IPS-18c (cell line): ENCODE data around the gene FAM76B.
"Not testable (repeated sequence)": the region's sequence is repeated elsewhere in the genome, so short reads cannot be mapped to it uniquely, and the experiment has no call there.

Experiments
- H3K4me3 ChIP-seq: 2 replicates; pipeline ENCODE4 v1.7.0; 2013; ENCODE audit warnings: low read depth, mild to moderate bottlenecking, low read length, moderate library complexity; ENCODE audit not compliant: insufficient read depth
- H3K9me3 ChIP-seq: one replicate; pipeline ENCODE4 v1.6.1; 2013; ENCODE audit warnings: mild to moderate bottlenecking, low read length, moderate library complexity; ENCODE audit not compliant: control insufficient read depth, insufficient read depth

FAM76B gene

DNA sequence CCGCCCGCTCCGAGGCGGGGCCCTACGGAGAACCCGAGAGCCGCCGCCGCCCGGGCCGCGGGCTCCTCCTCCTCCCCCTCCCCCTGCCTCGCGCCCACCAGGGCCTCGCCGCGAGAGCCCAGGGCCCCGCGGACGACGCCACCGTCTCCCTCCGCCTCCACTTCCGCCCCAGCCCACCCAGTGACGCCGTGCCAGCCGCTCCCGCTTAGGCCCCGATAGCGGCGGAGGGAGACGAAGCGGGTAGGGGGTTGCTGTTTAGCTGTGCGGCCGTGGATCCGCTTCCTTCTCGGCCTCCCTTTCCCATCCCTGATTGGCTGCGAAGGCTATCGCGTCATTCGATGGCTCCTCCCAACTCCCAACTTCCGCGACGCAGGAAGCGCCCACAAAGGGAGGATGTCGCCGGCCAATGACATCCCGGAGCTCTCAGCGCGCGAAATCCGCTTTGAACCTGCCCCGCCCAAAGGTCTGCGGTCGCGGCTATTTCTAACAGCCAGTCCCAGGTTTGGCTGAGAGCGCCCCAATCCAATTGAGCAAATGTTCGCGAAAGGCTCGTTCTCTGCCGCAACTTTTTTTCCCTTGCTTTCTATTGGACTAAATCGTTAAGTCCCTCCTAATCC, at the start of gene FAM76B:
Gene FAM76B (minus strand): TSS at position 277 of the 617 bp plus-strand sequence. CDS start 304 bp downstream, outside the sequence.
- Histone ChIP-seq H3K9me3 (no peaks in the 10 kb centered on the region), H3K4me3 (peak within 1 kb of the TSS; percentile 98)

DNA sequence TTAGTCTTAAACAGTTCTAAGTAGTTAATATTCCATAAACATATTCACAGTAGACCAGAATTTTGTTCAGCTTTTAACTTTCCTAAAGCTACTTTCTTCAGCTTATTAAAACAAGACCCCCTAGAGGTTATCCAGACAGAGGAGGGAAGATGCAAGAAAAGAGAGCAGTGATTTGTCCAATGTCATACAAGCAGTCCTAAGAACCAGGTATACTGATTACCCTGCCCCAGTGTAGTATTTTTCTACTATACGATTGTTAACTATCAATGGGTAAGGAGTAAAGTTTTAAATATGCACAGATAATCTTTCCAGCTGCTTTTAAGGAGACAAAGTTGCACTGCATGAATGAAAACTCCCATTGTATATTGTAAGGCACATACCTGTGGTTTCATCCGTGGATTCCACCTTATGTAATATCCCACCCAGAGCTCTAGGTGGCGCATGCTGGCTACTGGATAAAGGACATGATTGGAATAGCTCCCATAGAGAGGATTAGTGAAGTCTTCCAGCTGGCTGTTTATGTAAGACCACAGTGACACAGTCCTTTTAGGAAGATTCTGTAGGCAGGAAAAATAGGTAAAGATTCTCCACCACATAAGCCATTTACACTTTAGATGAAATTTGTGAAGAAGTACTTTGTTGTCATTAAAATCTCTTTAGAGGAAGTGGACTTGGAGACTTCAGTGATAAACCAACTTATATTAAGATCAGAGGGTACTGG, 46.3 kb upstream of the FAM76B start:
- H3K4me3 ChIP-seq = no peak overlapping the region

DNA sequence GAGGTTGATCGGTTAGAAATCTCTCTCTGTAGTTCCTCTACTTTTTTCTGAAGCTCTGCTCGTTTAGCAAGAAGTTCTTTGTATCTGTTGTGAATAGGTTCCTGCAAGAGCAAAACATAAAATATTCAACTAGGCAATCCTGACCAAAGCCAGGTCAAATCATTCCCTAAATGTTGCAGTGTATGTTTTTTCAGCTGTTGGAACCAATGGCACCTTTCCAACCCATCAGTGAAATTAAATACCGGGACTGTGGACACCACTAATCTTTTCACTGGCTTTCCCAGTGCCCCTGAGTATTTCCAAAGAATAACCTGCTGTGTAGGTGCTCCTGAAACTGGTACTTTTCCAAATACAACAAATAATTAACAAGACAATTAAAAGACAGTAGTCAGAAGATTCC, 45.8 kb upstream of the FAM76B start:
- Histone ChIP-seq H3K4me3 (no peak overlapping the region), H3K9me3 (no peaks in the 10 kb centered on the region)

More for the DNA sequence above, 46.3 kb upstream of the FAM76B start:
- no peaks in the 10 kb centered on the region for H3K9me3 ChIP-seq

DNA sequence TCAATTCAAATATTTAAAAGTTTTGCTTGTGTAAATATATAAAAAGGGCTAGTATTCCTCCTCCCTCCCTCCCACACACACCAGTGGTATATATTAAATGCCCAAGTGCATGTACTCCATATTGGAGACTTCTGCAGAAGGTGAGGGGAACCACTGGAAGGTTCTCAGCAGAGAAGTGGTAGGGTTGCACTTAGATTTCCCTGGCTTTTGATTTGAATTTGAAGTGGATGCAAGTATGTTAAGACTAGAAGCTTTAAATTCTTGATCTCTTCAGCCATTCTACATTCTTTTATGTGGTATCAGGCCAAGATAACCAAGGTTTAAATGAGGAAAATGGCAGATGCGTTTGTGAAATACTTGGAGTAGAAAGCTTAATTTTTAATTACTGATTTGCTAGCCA, 43.8 kb upstream of the FAM76B start:
- no peaks in the 10 kb centered on the region for H3K9me3 ChIP-seq
- H3K4me3 ChIP-seq = no peak overlapping the region

DNA sequence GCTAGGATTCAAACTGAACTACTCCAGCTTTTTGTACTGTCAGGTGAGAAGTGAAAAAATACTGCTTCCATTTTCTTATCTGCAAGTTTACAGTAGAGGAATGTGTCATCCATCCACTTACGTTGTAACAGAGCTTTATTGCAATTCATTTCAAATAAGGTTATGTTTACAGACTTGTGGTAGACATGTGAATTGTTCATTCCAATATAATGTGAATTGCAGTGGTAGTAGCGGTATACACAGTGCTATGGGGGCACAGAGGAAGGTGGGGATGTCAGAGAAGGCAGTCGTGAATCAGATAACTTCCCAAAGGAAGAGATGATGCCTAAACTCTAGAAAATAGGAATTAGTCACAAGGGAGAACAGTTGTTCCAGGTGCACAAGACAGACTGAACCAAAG, 43.2 kb upstream of the FAM76B start:
- H3K4me3 ChIP-seq = no peak overlapping the region
- no peaks in the 10 kb centered on the region for H3K9me3 ChIP-seq

DNA sequence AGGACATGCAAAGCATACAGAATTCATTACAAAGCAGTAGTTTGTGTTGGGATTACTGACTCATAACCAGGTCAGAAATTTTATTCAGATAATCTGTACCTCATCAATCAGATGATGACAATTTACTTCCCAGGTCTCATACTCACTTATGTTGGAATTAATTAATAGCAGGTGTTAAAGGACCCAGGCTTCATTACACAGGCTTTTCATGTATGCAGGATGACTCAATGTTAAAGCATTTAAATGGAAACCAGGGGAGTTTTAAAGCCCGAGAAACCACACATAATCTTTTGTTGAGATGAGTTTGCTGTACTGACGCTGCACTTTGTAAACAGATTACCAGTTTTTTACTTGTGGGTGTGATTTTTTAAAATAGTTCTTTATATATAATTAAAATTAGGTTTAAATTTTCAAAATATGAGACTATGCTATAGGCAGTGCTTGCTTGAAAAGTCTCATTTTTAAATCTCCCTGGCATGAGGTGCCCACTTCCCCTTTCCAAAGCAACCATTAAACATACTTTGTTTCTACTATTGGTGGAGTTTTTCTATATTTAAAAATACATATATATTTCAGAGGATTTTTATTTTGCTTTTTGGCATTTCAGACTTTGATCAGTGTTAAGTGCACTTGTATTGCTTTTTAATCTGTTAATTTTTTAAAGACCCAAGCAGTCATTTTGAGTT, 41.8 kb upstream of the FAM76B start:
- no peaks in the 10 kb centered on the region for H3K9me3 ChIP-seq
- no peak overlapping the region for H3K4me3 ChIP-seq

DNA sequence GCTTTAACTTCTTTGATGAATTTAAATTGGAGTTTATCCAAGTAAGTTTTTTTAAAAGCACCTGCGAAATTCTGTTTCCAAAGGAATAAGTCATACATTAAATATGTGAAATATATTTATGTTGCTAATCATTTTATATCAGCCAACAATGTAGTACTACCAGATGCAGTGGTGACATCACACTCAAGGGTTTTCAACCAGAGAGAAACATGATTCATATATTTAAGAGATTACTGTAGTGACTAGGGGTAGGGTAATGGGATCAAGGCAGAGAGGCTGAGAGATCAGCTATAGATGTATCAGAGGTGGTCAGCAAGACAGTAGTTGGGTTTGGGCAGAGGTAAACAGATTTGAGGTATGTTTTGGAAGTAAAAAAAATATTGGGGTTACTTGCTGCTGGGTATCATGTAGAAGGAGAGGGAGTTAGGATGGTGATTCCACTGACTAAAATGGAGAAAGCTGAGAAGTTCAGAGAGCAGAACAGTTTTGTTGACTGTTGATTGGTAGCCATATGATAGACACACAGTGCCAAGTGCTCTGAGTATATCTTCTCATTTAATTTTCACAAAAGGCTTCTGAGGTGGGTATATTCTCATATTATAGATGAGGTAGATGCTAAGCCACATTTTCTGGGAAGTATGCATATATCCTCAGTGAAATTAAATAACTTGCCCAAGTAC, 40.1 kb upstream of the FAM76B start:
- Histone ChIP-seq H3K4me3 (no peak overlapping the region), H3K9me3 (no peaks in the 10 kb centered on the region)

DNA sequence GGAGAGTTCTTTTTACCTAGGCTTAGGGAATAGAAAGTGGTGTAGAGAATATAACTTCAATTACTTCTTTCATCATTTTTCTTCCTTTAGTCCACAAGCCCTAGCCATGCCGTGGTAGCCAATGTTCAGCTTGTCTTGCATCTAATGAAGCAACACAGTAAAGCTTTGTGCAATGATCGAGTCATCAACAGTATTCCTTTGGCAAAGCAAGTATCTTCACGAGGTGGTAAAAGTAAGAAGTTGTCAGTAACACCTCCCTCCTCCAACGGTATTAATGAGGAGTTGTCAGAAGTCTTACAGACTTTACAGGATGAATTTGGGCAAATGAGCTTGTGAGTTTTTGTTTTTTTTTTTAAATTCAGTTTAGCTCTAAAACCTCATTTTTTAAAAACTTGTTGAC, 38.1 kb upstream of the FAM76B start:
- Histone ChIP-seq H3K9me3 (no peaks in the 10 kb centered on the region), H3K4me3 (no peak overlapping the region)

DNA sequence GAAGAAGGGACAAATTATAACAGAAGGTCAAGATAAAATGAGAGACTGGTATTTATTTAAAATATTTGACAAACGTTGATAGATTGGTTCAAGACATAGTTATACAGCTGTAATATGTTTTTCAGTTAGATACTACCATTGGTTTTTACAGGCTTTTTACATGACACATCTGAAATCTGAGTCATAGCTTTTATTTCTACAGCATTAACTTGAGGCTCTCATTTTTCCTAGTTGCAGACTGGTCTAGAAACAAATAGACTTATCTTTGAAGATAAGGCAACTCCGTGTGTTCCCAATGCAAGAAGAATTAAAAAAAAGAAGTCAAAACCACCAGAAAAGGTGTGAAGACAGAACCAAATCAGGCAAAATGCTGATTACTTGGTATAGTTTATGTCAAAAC, 32.1 kb upstream of the FAM76B start:
- H3K9me3 ChIP-seq = no peaks in the 10 kb centered on the region
- no peak overlapping the region for H3K4me3 ChIP-seq

DNA sequence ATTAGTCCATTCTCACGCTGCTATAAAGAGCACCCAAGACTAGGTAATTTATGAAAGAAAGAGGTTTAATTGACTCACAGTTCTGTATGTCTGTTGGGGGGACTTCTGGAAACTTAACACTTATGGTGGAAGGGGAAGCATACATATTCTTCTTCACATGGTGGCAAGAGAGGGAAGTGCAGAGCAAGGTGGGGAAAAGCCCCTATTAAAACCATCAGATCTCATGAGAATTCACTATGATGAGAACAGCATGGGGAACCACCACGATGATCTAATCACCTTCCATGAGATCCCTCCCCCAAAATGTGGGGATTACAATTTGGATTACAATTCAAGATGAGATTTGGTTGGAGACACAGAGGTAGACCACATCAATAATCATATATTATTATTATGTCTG, 26.5 kb upstream of the FAM76B start:
- Histone ChIP-seq H3K4me3 (no peak overlapping the region), H3K9me3 (no peaks in the 10 kb centered on the region)

DNA sequence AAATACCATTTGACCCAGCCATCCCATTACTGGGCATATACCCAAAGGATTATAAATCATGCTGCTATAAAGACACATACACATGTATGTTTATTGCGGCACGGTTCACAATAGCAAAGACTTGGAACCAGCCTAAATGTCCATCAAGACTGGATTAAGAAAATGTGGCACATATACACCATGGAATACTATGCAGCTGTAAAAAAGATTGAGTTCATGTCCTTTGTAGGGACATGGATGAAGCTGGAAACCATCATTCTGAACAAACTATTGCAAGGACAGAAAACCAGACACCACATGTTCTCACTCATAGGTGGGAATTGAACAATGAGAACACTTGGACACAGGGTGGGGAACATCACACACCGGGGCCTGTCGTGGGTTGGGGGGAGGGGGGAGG, 21.5 kb upstream of the FAM76B start:
- not testable (repeated sequence) for H3K9me3 ChIP-seq, H3K4me3 ChIP-seq

DNA sequence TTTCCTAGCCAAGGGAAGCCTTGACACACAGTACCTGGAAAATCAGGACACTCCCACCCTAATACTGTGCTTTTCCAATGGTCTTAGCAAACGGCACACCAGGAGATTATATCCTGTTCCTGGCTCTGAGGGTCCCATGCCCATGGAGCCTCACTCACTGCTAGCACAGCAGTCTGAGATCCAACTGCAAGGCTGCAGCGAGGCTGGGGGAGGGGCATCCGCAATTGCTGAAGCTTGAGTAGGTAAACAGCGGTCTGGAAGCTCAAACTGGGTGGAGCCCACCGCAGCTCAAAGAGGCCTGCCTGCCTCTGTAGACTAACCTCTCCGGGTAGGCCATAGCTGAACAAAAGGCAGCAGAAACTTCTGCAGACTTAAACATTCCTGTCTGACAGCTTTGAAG, 16.9 kb upstream of the FAM76B start:
- H3K4me3 ChIP-seq, H3K9me3 ChIP-seq: not testable (repeated sequence)

DNA sequence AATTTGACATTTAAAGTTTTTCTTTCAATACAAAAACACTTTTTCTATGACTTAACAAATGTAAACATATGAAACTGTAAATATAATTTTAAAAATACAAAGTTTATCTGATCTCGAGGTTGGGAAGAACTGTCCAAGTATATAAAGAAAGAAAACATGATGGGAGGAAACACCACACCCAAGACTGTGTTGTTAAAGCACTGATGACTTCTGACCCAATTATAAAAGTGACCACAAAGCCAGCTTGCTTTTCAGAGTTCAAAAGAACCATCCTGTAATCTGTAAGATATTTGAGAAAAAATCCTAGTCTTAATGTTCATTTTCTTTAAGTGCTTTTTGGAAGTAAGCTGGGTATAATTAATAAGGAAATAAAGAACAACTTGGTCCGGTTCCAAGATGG, 16.3 kb upstream of the FAM76B start:
- H3K4me3 ChIP-seq = no peak overlapping the region
- peaks cover 3% of the 10 kb centered on the region for H3K9me3 ChIP-seq

DNA sequence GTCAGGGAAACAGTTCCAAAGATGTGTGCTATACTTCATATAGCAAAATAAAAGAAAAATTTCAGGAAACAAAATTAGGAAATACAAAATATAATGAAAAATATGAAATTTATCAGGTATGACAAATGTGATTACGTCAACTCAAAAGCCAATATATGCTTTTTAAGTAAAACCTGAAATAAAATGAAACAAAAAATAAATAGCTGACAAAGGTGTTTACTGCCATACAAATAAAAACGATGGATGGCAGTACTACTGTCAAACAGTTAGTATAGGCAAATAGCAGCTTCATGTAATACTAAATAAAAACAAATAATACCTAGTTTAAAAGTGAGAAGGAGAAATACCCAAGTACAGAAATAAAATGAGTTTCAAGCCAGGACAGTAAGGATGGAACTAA, 14.4 kb upstream of the FAM76B start:
- H3K9me3 ChIP-seq = peaks cover 3% of the 10 kb centered on the region
- no peak overlapping the region for H3K4me3 ChIP-seq

DNA sequence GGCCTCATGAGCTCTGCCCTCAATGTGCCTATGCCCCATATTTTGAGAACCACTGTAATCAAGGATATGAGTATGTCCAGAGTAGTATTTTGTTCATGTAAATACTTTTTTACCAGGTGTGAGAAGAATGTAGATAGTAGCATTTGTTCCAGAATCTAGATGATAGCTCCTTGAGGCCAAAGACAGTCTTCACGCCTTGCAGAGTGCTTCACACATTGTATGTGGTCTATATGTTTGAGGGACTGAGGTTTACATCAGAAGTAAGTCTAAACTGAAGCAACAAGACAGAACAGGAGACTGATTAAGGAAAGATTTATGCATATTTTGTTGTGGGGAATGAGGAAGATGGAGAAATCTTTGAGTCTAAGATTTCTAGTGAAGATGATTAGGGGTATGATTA, 13.2 kb upstream of the FAM76B start:
- H3K4me3 ChIP-seq = no peak overlapping the region
- peaks cover 3% of the 10 kb centered on the region for H3K9me3 ChIP-seq

DNA sequence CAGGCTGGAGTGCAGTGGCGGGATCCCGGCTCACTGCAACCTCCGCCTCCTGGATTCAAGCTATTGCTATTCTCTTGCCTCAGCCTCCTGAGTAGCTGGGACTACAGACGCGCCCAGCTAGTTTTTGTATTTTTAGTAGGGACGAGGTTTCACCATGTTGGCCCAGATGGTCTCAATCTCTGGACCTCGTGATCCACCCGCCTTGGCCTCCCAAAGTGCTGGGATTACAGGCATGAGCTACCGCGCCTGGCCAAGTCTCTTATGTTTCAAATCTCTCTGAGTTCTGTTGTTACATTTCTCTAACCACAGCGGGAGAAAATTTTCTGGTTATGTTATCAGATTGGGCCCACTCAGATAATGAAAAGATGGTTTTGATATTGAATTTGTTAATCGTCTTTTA, 10.9 kb upstream of the FAM76B start:
- no peak overlapping the region for H3K4me3 ChIP-seq
- no peaks in the 10 kb centered on the region for H3K9me3 ChIP-seq

DNA sequence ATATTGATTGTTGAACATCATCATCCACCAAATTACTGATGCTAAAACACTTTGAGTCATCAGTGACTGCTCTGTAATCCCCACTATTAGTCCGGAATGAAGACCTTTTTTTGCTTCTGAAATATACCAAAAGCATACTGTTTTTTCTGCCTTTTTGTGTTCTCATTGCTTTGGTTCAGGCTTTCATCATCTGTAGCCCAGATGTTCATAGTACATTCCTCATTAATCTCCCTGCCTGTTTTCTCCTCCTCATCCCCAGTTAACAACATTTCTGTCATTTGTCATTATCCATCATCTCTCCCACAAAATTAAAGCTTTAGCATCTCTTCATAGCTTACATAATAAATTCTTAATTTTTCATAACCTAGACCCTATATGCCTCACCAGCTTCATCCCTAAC, 10.0 kb upstream of the FAM76B start:
- H3K4me3 ChIP-seq = no peak overlapping the region
- no peaks in the 10 kb centered on the region for H3K9me3 ChIP-seq

DNA sequence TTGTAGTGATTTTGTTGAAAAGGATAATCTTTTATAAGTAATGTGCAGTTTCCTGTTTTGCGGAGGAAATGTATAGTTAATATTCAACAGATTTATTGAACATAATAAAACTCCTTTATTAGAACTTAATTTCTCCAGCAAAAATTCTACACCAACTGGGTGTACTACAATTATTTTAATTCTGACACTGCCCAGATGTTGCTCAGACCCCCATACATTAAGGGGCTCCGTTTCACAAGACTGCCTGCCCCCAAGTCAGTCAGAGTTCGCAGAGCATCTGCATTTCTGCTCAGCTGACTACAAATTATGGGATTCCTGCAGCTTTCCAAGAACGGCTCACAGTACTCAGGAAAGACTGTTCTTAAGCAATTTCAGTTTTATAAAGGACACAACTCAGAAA, 6.9 kb upstream of the FAM76B start:
- Histone ChIP-seq H3K4me3 (no peak overlapping the region), H3K9me3 (no peaks in the 10 kb centered on the region)
